ENCODE data around the gene HADHB.
"Not testable (repeated sequence)": the region's sequence is repeated elsewhere in the genome, so short reads cannot be mapped to it uniquely, and the experiment has no call there.

HADHB gene

GRCh38 chr2:26243470-26244308, 1.1 kb upstream of the HADHB start:
- in situ Hi-C loops (cut with MboI; ENCODE audit: low sequenced_read_pairs), result no loop called here

GRCh38 chr2:26245231-26245732, 543 bp downstream of the HADHB start:
- in situ Hi-C loops (cut with MboI; ENCODE audit: low sequenced_read_pairs), result no loop called here

- in situ Hi-C loops (cut with MboI; ENCODE audit: low sequenced_read_pairs), result no loop called here
Measured at GRCh38 chr2:26245810-26246209, 1.1 kb downstream of the HADHB start.

- in situ Hi-C loops (cut with MboI; ENCODE audit: low sequenced_read_pairs), result no loop called here
Measured at GRCh38 chr2:26246818-26247217, 2.1 kb downstream of the HADHB start.

- in situ Hi-C loops (cut with MboI; ENCODE audit: low sequenced_read_pairs), result no loop called here
Measured at GRCh38 chr2:26249625-26250024, 4.9 kb downstream of the HADHB start.

GRCh38 chr2:26251893-26252292, 7.2 kb downstream of the HADHB start:
- in situ Hi-C loops (cut with MboI; ENCODE audit: low sequenced_read_pairs), result no loop called here

GRCh38 chr2:26255759-26256384, 11.1 kb downstream of the HADHB start:
- in situ Hi-C loops (cut with MboI; ENCODE audit: low sequenced_read_pairs), result no loop called here

- in situ Hi-C loops (cut with MboI; ENCODE audit: low sequenced_read_pairs), result not testable (repeated sequence)
Measured at GRCh38 chr2:26258836-26259235, 14.1 kb downstream of the HADHB start.

GRCh38 chr2:26268213-26268612, 23.5 kb downstream of the HADHB start:
- in situ Hi-C loops (cut with MboI; ENCODE audit: low sequenced_read_pairs), result no loop called here

- in situ Hi-C loops (cut with MboI; ENCODE audit: low sequenced_read_pairs), result not testable (repeated sequence)
Measured at GRCh38 chr2:26268670-26269385, 24.1 kb downstream of the HADHB start.

GRCh38 chr2:26269571-26270158, 24.9 kb downstream of the HADHB start:
- in situ Hi-C loops (cut with MboI; ENCODE audit: low sequenced_read_pairs), result no loop called here

GRCh38 chr2:26270373-26270772, 25.6 kb downstream of the HADHB start:
- in situ Hi-C loops (cut with MboI; ENCODE audit: low sequenced_read_pairs), result no loop called here

GRCh38 chr2:26273501-26273900, 28.8 kb downstream of the HADHB start:
- in situ Hi-C loops (cut with MboI; ENCODE audit: low sequenced_read_pairs), result no loop called here

GRCh38 chr2:26274058-26274613, 29.4 kb downstream of the HADHB start:
- in situ Hi-C loops (cut with MboI; ENCODE audit: low sequenced_read_pairs), result no loop called here

GRCh38 chr2:26276484-26277227, 31.9 kb downstream of the HADHB start:
- in situ Hi-C loops (cut with MboI; ENCODE audit: low sequenced_read_pairs), result no loop called here

GRCh38 chr2:26279886-26280285, 35.1 kb downstream of the HADHB start:
- in situ Hi-C loops (cut with MboI; ENCODE audit: low sequenced_read_pairs), result no loop called here

- in situ Hi-C loops (cut with MboI; ENCODE audit: low sequenced_read_pairs), result no loop called here
Measured at GRCh38 chr2:26281226-26281625, 36.5 kb downstream of the HADHB start.

- in situ Hi-C loops (cut with MboI; ENCODE audit: low sequenced_read_pairs), result no loop called here
Measured at GRCh38 chr2:26283606-26284005, 38.9 kb downstream of the HADHB start.

- in situ Hi-C loops (cut with MboI; ENCODE audit: low sequenced_read_pairs), result no loop called here
Measured at GRCh38 chr2:26284132-26284531, 39.4 kb downstream of the HADHB start.

GRCh38 chr2:26285931-26286330, 41.2 kb downstream of the HADHB start:
- in situ Hi-C loops (cut with MboI; ENCODE audit: low sequenced_read_pairs), result no loop called here

All from hTERT RPE-1 (cell line).